ENCODE data around the gene F11. TPM values are rescaled to one million over a fixed set of nuclear protein-coding genes. Genes with fewer than 3 reads are reported as not detected.
"Not testable (repeated sequence)": the region's sequence is repeated elsewhere in the genome, so short reads cannot be mapped to it uniquely, and the experiment has no call there.

The F11 gene
- total RNA-seq, 1 donor from 2014 or later: not detected

GRCh38 chr4:186264660-186265059, 1.3 kb upstream of the F11 start:
- Histone ChIP-seq H3K4me3 (no peak overlapping the region), H3F3A (ENCODE audit: low read depth) (no peaks in the 10 kb centered on the region), H3K4me2 (no peak overlapping the region), H3K4me1 (peaks cover 11% of the 10 kb centered on the region), H4K20me1 (ENCODE audit: low read depth) (no peaks in the 10 kb centered on the region), H3K9ac (no peak overlapping the region), H3K9me3 (ENCODE audit: low read depth) (no peaks in the 10 kb centered on the region), H3K27me3 (no peaks in the 10 kb centered on the region), H3K79me2 (ENCODE audit: low read depth) (no peaks in the 10 kb centered on the region), H3K36me3 (no peaks in the 10 kb centered on the region), H3K27ac (no peak overlapping the region), H2AFZ (replicated peaks) (no peak overlapping the region)
- H3K9me3 Mint-ChIP-seq: peaks cover 2% of the 10 kb centered on the region
- H3K27ac Mint-ChIP-seq: no peak overlapping the region
- H3K4me1 Mint-ChIP-seq: peaks cover 21% of the 10 kb centered on the region
- H3K36me3 Mint-ChIP-seq: no peaks in the 10 kb centered on the region
- DNase-seq (ENCODE audit: low spot score): no peak
- TF ChIP-seq, protein P1, sequence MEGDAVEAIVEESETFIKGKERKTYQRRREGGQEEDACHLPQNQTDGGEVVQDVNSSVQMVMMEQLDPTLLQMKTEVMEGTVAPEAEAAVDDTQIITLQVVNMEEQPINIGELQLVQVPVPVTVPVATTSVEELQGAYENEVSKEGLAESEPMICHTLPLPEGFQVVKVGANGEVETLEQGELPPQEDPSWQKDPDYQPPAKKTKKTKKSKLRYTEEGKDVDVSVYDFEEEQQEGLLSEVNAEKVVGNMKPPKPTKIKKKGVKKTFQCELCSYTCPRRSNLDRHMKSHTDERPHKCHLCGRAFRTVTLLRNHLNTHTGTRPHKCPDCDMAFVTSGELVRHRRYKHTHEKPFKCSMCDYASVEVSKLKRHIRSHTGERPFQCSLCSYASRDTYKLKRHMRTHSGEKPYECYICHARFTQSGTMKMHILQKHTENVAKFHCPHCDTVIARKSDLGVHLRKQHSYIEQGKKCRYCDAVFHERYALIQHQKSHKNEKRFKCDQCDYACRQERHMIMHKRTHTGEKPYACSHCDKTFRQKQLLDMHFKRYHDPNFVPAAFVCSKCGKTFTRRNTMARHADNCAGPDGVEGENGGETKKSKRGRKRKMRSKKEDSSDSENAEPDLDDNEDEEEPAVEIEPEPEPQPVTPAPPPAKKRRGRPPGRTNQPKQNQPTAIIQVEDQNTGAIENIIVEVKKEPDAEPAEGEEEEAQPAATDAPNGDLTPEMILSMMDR (IDR thresholded peaks at IDR 0.05): no peak
- no peak for TF ChIP-seq EZH2 (IDR thresholded peaks at IDR 0.05)
- TF ChIP-seq EZH2phosphoT487 (IDR thresholded peaks at IDR 0.05): no peak
- H3K4me3 Mint-ChIP-seq: no peak overlapping the region
- peaks cover 5% of the 10 kb centered on the region for H3K27me3 Mint-ChIP-seq (ENCODE audit: insufficient read depth, low read depth)

- not testable (repeated sequence) for H2AFZ ChIP-seq (replicated peaks); H3K4me3 ChIP-seq; H3K27me3 ChIP-seq; H3K79me2 ChIP-seq (ENCODE audit: low read depth); H4K20me1 ChIP-seq (ENCODE audit: low read depth); H3K9ac ChIP-seq; H3F3A ChIP-seq (ENCODE audit: low read depth); DNase-seq (ENCODE audit: low spot score); H3K36me3 ChIP-seq; H3K9me3 ChIP-seq (ENCODE audit: low read depth); H3K9me3 Mint-ChIP-seq; H3K27me3 Mint-ChIP-seq (ENCODE audit: insufficient read depth, low read depth); H3K4me3 Mint-ChIP-seq; H3K27ac Mint-ChIP-seq; H3K27ac ChIP-seq; H3K36me3 Mint-ChIP-seq; H3K4me2 ChIP-seq
- H3K4me1 ChIP-seq: peaks cover 11% of the 10 kb centered on the region
- H3K4me1 Mint-ChIP-seq: peaks cover 21% of the 10 kb centered on the region
These were observed 739 bp upstream of the F11 start for GRCh38 chr4:186265250-186265649.

DNA sequence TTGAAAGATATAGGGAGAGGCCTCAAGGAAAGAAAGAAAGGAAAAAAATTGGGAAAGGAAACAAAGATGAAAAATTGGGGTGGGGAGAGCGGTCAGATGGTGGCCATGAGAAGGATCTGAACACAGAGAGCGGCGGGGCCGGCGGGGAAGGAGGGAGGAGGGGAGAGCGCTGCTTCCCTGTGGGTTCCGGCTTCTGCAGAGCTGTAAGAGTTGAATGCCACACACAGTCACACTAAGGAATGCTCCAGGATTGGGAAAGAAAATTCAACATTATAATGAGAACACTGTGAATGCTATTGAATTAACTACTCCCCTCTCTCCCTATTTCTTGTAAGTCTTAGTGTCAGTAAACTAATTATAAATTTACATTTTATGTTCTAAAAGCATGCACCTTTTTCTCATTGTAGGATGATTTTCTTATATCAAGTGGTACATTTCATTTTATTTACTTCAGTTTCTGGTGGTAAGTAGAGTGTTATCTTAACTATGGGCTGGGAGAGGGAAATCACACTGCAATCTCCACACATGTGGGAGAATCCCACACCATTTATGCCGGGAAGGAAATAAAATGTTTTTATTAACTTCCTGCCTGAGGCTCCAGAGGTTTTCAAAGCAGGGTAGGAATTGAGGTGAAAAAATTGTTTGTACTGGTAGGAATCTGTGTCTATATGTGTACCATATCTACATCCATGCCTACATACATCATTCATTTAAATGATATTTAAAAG, 904 bp downstream of the F11 start:
- Histone ChIP-seq H3K4me2 (peak overlapping the region; percentile 59), H3K36me3 (no peaks in the 10 kb centered on the region), H3K79me2 (ENCODE audit: low read depth) (no peaks in the 10 kb centered on the region), H3K4me1 (peaks cover 11% of the 10 kb centered on the region), H3K9me3 (ENCODE audit: low read depth) (no peaks in the 10 kb centered on the region), H3F3A (ENCODE audit: low read depth) (no peaks in the 10 kb centered on the region), H3K9ac (no peak overlapping the region), H3K4me3 (peak overlapping the region; percentile 25), H4K20me1 (ENCODE audit: low read depth) (no peaks in the 10 kb centered on the region), H2AFZ (replicated peaks) (peak overlapping the region; percentile 87), H3K27me3 (no peaks in the 10 kb centered on the region), H3K27ac (no peak overlapping the region)
- Mint-ChIP-seq H3K36me3 (no peaks in the 10 kb centered on the region), H3K27me3 (ENCODE audit: insufficient read depth, low read depth) (peaks cover 5% of the 10 kb centered on the region), H3K9me3 (peaks cover 2% of the 10 kb centered on the region), H3K27ac (peak overlapping the region; percentile 79), H3K4me1 (peaks cover 21% of the 10 kb centered on the region), H3K4me3 (peak overlapping the region; percentile 81)
- TF ChIP-seq, protein P1 (IDR thresholded peaks at IDR 0.05): no peak
- no peak for TF ChIP-seq EZH2 (IDR thresholded peaks at IDR 0.05)
- peak; percentile 73 for DNase-seq (ENCODE audit: low spot score)

DNA sequence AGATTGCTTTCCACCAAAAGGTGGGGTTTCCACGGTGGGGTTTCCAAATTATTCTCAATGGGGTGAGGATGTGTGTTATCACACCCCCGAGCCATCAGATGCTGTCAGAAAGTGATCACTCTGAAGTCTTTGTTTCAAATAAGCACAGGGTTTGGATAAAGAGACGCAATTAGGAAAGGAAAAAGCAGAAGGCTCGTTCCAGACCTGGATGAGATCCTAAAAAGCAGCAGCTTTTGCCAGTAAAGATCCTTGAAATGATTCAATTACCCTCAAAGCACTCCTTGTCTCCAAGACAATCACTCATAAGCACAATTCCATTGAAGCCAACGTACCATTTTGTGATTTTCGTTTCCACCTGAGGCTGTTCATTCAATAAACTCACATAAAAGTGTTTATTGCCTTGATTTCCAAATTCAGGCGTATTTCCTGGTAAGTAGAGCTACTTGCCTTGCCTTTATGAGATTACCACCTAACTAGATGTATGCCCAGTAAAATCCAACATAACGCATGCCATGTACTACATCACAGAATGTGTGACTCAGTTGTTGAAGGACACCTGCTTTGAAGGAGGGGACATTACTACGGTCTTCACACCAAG, 5.2 kb downstream of the F11 start:
- H3K27ac ChIP-seq: no peak overlapping the region
- H3K79me2 ChIP-seq (ENCODE audit: low read depth): no peaks in the 10 kb centered on the region
- peaks cover 4% of the 10 kb centered on the region for H3K4me1 ChIP-seq
- TF ChIP-seq, protein P1 (IDR thresholded peaks at IDR 0.05): no peak
- TF ChIP-seq EZH2 (IDR thresholded peaks at IDR 0.05) (no peak), EZH2phosphoT487 (IDR thresholded peaks at IDR 0.05) (no peak)
- H2AFZ ChIP-seq (replicated peaks): no peak overlapping the region
- no peak for DNase-seq (ENCODE audit: low spot score)
- H3K27ac Mint-ChIP-seq: no peak overlapping the region
- H4K20me1 ChIP-seq (ENCODE audit: low read depth): no peaks in the 10 kb centered on the region
- no peaks in the 10 kb centered on the region for H3K9me3 ChIP-seq (ENCODE audit: low read depth)
- no peaks in the 10 kb centered on the region for H3F3A ChIP-seq (ENCODE audit: low read depth)
- H3K27me3 ChIP-seq: no peaks in the 10 kb centered on the region
- H3K36me3 Mint-ChIP-seq: no peaks in the 10 kb centered on the region
- H3K9ac ChIP-seq: no peak overlapping the region
- H3K27me3 Mint-ChIP-seq (ENCODE audit: insufficient read depth, low read depth): no peaks in the 10 kb centered on the region
- H3K36me3 ChIP-seq: no peaks in the 10 kb centered on the region
- no peak overlapping the region for H3K4me3 Mint-ChIP-seq
- no peaks in the 10 kb centered on the region for H3K9me3 Mint-ChIP-seq
- no peak overlapping the region for H3K4me2 ChIP-seq
- no peak overlapping the region for H3K4me3 ChIP-seq
- H3K4me1 Mint-ChIP-seq: peaks cover 10% of the 10 kb centered on the region
